CD4-positive, CD25-positive, alpha-beta regulatory T cell (primary cell): ENCODE results near the gene CCDC54. TPM values are rescaled to one million over a fixed set of nuclear protein-coding genes. Genes with fewer than 3 reads are reported as not detected.

Experiments
- ATAC-seq, 2 donors: fragments of 150-1000 bp; cut with Tn5 transposase; one replicate each; pipeline ENCODE4 v1.10.0; 2021; ENCODE audit warnings: low read depth in 2 of 2, moderate number of reproducible peaks in 2 of 2, moderate library complexity in 1 of 2
- DNase-seq, 3 donors: peaks; one replicate each; pipeline versions ENCODE4 v3.0.0 to v3.0.0-alpha.2; 2012 to 2022; ENCODE audit warnings: mixed read lengths in 1 of 3
- H3K27ac ChIP-seq: one replicate; pipeline ENCODE4 v1.7.0; 2013; ENCODE audit warnings: mild to moderate bottlenecking, low read length; ENCODE audit not compliant: insufficient read depth, poor library complexity, severe bottlenecking
- H3K27me3 ChIP-seq: one replicate; pipeline ENCODE4 v1.7.0; 2013; ENCODE audit warnings: low read length; ENCODE audit not compliant: control insufficient read depth, insufficient read depth
- H3K36me3 ChIP-seq: one replicate; pipeline ENCODE4 v1.7.0; 2013; ENCODE audit warnings: mild to moderate bottlenecking, low read length, moderate library complexity; ENCODE audit not compliant: control insufficient read depth, insufficient read depth
- H3K4me1 ChIP-seq: 2 replicates; pipeline ENCODE4 v1.7.0; 2013; ENCODE audit warnings: mild to moderate bottlenecking, low read length; ENCODE audit not compliant: insufficient read depth, control insufficient read depth, poor library complexity, severe bottlenecking
- H3K4me3 ChIP-seq: one replicate; pipeline ENCODE4 v1.7.0; 2013; ENCODE audit warnings: low read depth, mild to moderate bottlenecking, low read length, moderate library complexity
- H3K9me3 ChIP-seq, 2 experiments: 1 replicate in 1 of 2; 2 replicates in 1 of 2; pipeline ENCODE4 v1.7.0; 2013; ENCODE audit warnings: low read length in 2 of 2, mild to moderate bottlenecking in 1 of 2, moderate library complexity in 1 of 2; ENCODE audit not compliant: control insufficient read depth in 2 of 2
- H3K27ac Mint-ChIP-seq, 3 donors: one replicate each; pipeline ENCODE4 v1.8.0; 2020 to 2022; ENCODE audit warnings: mild to moderate bottlenecking in 3 of 3, mixed read lengths in 3 of 3, moderate library complexity in 2 of 3
- H3K27me3 Mint-ChIP-seq: one replicate; pipeline ENCODE4 v1.8.0; 2022; ENCODE audit warnings: mild to moderate bottlenecking, mixed read lengths
- H3K36me3 Mint-ChIP-seq: one replicate; pipeline ENCODE4 v1.8.0; 2020; ENCODE audit warnings: mixed read lengths
- H3K4me1 Mint-ChIP-seq, 4 donors: one replicate each; pipeline ENCODE4 v1.8.0; 2020 to 2022; ENCODE audit warnings: mixed read lengths in 4 of 4, mild to moderate bottlenecking in 1 of 4
- H3K4me3 Mint-ChIP-seq, 4 donors: one replicate each; pipeline ENCODE4 v1.8.0; 2020 to 2022; ENCODE audit warnings: mild to moderate bottlenecking in 4 of 4, mixed read lengths in 4 of 4, moderate library complexity in 3 of 4
- H3K9me3 Mint-ChIP-seq, 7 donors: one replicate each; pipeline ENCODE4 v1.8.0; 2020 to 2022; ENCODE audit warnings: mixed read lengths in 7 of 7, mild to moderate bottlenecking in 3 of 7, moderate library complexity in 2 of 7
- polyA plus RNA-seq, 4 donors: library from polyadenylated mRNA; unstranded; fragments of 300-500 nt; fragmentation: Illumina TruSeq; gene quantifications; one replicate each; pipeline ENCODE4 v1.2.3, GENCODE V29; 2021
- total RNA-seq: library from RNA; stranded (reverse); gene quantifications from one replicate; pipeline ENCODE4 v1.2.3, GENCODE V29; 2022

CCDC54 gene
- total and polyA plus RNA-seq, 5 donors from 2014 or later = not detected

- no peaks in the 10 kb centered on the region for H3K36me3 Mint-ChIP-seq
- H3K36me3 ChIP-seq = no peaks in the 10 kb centered on the region
- no peaks in the 10 kb centered on the region for H3K4me1 ChIP-seq
- H3K27me3 Mint-ChIP-seq = peaks cover 8% of the 10 kb centered on the region
- ATAC-seq (no peak), DNase-seq (no peak)
- no peak overlapping the region for H3K4me3 ChIP-seq
- H3K9me3 ChIP-seq = no peaks in the 10 kb centered on the region
- H3K4me1 Mint-ChIP-seq = no peaks in the 10 kb centered on the region
- no peak overlapping the region for H3K27ac ChIP-seq
- peaks cover 0 to 4% (median 0%) of the 10 kb centered on the region in 7 donors for H3K9me3 Mint-ChIP-seq
- H3K27ac Mint-ChIP-seq = no peak overlapping the region
- peaks cover 7% of the 10 kb centered on the region for H3K27me3 ChIP-seq
- no peak overlapping the region for H3K4me3 Mint-ChIP-seq
Measured at GRCh38 chr3:107394502-107394901, 17.3 kb downstream of the CCDC54 start.

GRCh38 chr3:107395066-107395465 is 17.8 kb downstream of the CCDC54 start:
- ATAC-seq (no peak), DNase-seq (no peak)
- H3K27ac ChIP-seq = no peak overlapping the region
- no peaks in the 10 kb centered on the region for H3K4me1 Mint-ChIP-seq
- no peaks in the 10 kb centered on the region for H3K9me3 ChIP-seq
- peaks cover 7% of the 10 kb centered on the region for H3K27me3 ChIP-seq
- H3K36me3 Mint-ChIP-seq = no peaks in the 10 kb centered on the region
- no peaks in the 10 kb centered on the region for H3K4me1 ChIP-seq
- no peak overlapping the region for H3K4me3 ChIP-seq
- peaks cover 0 to 4% (median 0%) of the 10 kb centered on the region in 7 donors for H3K9me3 Mint-ChIP-seq
- peaks cover 8% of the 10 kb centered on the region for H3K27me3 Mint-ChIP-seq
- H3K4me3 Mint-ChIP-seq = no peak overlapping the region
- H3K36me3 ChIP-seq = no peaks in the 10 kb centered on the region
- H3K27ac Mint-ChIP-seq = no peak overlapping the region

GRCh38 chr3:107401301-107401700 is 24.1 kb downstream of the CCDC54 start:
- Histone ChIP-seq H3K27ac (no peak overlapping the region), H3K4me1 (no peaks in the 10 kb centered on the region), H3K27me3 (peaks cover 8% of the 10 kb centered on the region), H3K9me3 (no peaks in the 10 kb centered on the region), H3K4me3 (no peak overlapping the region), H3K36me3 (no peaks in the 10 kb centered on the region)
- peaks cover 0 to 4% (median 0%) of the 10 kb centered on the region in 7 donors for H3K9me3 Mint-ChIP-seq
- H3K27ac Mint-ChIP-seq = no peak overlapping the region
- H3K4me1 Mint-ChIP-seq = no peaks in the 10 kb centered on the region
- no peaks in the 10 kb centered on the region for H3K36me3 Mint-ChIP-seq
- H3K4me3 Mint-ChIP-seq = no peak overlapping the region
- DNase-seq = no peak
- ATAC-seq = no peak
- H3K27me3 Mint-ChIP-seq = peaks cover 17% of the 10 kb centered on the region

GRCh38 chr3:107402214-107402613 is 25.0 kb downstream of the CCDC54 start:
- no peak overlapping the region for H3K4me3 ChIP-seq
- Mint-ChIP-seq H3K9me3 (peaks cover 0 to 4% (median 0%) of the 10 kb centered on the region in 7 donors), H3K4me3 (no peak overlapping the region), H3K27me3 (peaks cover 16% of the 10 kb centered on the region), H3K27ac (no peak overlapping the region), H3K4me1 (no peaks in the 10 kb centered on the region), H3K36me3 (no peaks in the 10 kb centered on the region)
- H3K27me3 ChIP-seq = peaks cover 4% of the 10 kb centered on the region
- H3K36me3 ChIP-seq = no peaks in the 10 kb centered on the region
- DNase-seq (no peak), ATAC-seq (no peak)
- H3K27ac ChIP-seq = no peak overlapping the region
- H3K9me3 ChIP-seq = no peaks in the 10 kb centered on the region
- no peaks in the 10 kb centered on the region for H3K4me1 ChIP-seq

- Mint-ChIP-seq H3K27me3 (peaks cover 21% of the 10 kb centered on the region), H3K36me3 (no peaks in the 10 kb centered on the region), H3K9me3 (peaks cover 0 to 10% (median 3%) of the 10 kb centered on the region in 7 donors), H3K27ac (no peak overlapping the region), H3K4me3 (no peak overlapping the region), H3K4me1 (no peaks in the 10 kb centered on the region)
- H3K4me3 ChIP-seq = no peak overlapping the region
- no peak overlapping the region for H3K27ac ChIP-seq
- ATAC-seq (no peak), DNase-seq (no peak)
- no peaks in the 10 kb centered on the region for H3K36me3 ChIP-seq
- H3K4me1 ChIP-seq = no peaks in the 10 kb centered on the region
- H3K9me3 ChIP-seq = peaks cover 10 to 12% of the 10 kb centered on the region in 2 experiments
- H3K27me3 ChIP-seq = peaks cover 4% of the 10 kb centered on the region
Measured at GRCh38 chr3:107404727-107405469, 27.7 kb downstream of the CCDC54 start.

- Histone ChIP-seq H3K27ac (no peak overlapping the region), H3K4me3 (no peak overlapping the region), H3K27me3 (peaks cover 4% of the 10 kb centered on the region), H3K36me3 (no peaks in the 10 kb centered on the region), H3K4me1 (no peaks in the 10 kb centered on the region), H3K9me3 (peaks cover 12 to 13% of the 10 kb centered on the region in 2 experiments)
- Mint-ChIP-seq H3K27me3 (peaks cover 13% of the 10 kb centered on the region), H3K27ac (no peak overlapping the region), H3K9me3 (peaks cover 0 to 14% (median 3%) of the 10 kb centered on the region in 7 donors), H3K4me3 (no peak overlapping the region), H3K4me1 (no peaks in the 10 kb centered on the region), H3K36me3 (no peaks in the 10 kb centered on the region)
- no peak for DNase-seq
- no peak for ATAC-seq
Measured at GRCh38 chr3:107407355-107407754, 30.1 kb downstream of the CCDC54 start.

- Mint-ChIP-seq H3K4me3 (peak overlapping the region in 1 of 4 donors; percentile 32), H3K27me3 (peaks cover 13% of the 10 kb centered on the region), H3K9me3 (peaks cover 0 to 14% (median 5%) of the 10 kb centered on the region in 7 donors), H3K27ac (no peak overlapping the region), H3K36me3 (no peaks in the 10 kb centered on the region), H3K4me1 (no peaks in the 10 kb centered on the region)
- ATAC-seq (no peak), DNase-seq (no peak)
- Histone ChIP-seq H3K36me3 (no peaks in the 10 kb centered on the region), H3K27ac (no peak overlapping the region), H3K4me3 (no peak overlapping the region), H3K27me3 (peaks cover 4% of the 10 kb centered on the region), H3K4me1 (no peaks in the 10 kb centered on the region), H3K9me3 (peaks cover 12 to 13% of the 10 kb centered on the region in 2 experiments)
Measured at GRCh38 chr3:107408513-107408912, 31.3 kb downstream of the CCDC54 start.

GRCh38 chr3:107409365-107409764 is 32.1 kb downstream of the CCDC54 start:
- Histone ChIP-seq H3K27ac (no peak overlapping the region), H3K4me3 (no peak overlapping the region), H3K36me3 (no peaks in the 10 kb centered on the region), H3K9me3 (peaks cover 12 to 13% of the 10 kb centered on the region in 2 experiments), H3K27me3 (peaks cover 4% of the 10 kb centered on the region), H3K4me1 (no peaks in the 10 kb centered on the region)
- no peak for ATAC-seq
- DNase-seq = no peak
- peaks cover 0 to 7% (median 2%) of the 10 kb centered on the region in 4 donors for H3K4me1 Mint-ChIP-seq
- H3K36me3 Mint-ChIP-seq = no peaks in the 10 kb centered on the region
- peaks cover 0 to 14% (median 5%) of the 10 kb centered on the region in 7 donors for H3K9me3 Mint-ChIP-seq
- no peak overlapping the region for H3K27ac Mint-ChIP-seq
- H3K27me3 Mint-ChIP-seq = peaks cover 13% of the 10 kb centered on the region
- H3K4me3 Mint-ChIP-seq = no peak overlapping the region
